CD4-positive, alpha-beta T cell (primary cell): ENCODE results near the gene MGAT5. TPM values are rescaled to one million over a fixed set of nuclear protein-coding genes. Genes with fewer than 3 reads are reported as not detected.

Source experiments
- ATAC-seq: fragments of 200-7000 bp; cut with Tn5 transposase; one replicate; pipeline ENCODE4 v1.10.0; 2022; ENCODE audit warnings: mild to moderate bottlenecking; ENCODE audit not compliant: poor library complexity
- CTCF ChIA-PET: fragments of 350-600 bp; sonication (Branson Sonifier 250); formaldehyde crosslinking; loops from one replicate; lab custom pipeline; 2021; ENCODE audit warnings: antibody characterized with exemption, inconsistent platforms; lab: Charles Lee
- POLR2A ChIA-PET: fragments of 350-600 bp; sonication (Branson Sonifier 250); formaldehyde crosslinking; loops from one replicate; lab custom pipeline; 2021; ENCODE audit warnings: antibody characterized with exemption, inconsistent platforms; lab: Charles Lee
- DNase-seq, 14 experiments: peaks; one replicate each; pipeline ENCODE4 v3.0.0-alpha.2; 2013 to 2020; ENCODE audit warnings: mixed read lengths in 2 of 14
- H3K27ac ChIP-seq, 2 donors: one replicate each; pipeline versions ENCODE4 v1.5.1 to v1.7.0; 2013; ENCODE audit warnings: low read length in 2 of 2, low read depth in 1 of 2, mild to moderate bottlenecking in 1 of 2
- H3K27me3 ChIP-seq, 2 experiments: 1 replicate in 1 of 2; 2 replicates in 1 of 2; pipeline versions ENCODE4 v1.6.1 to v1.7.0; 2013; ENCODE audit warnings: low read length in 2 of 2, control low read depth in 1 of 2, mild to moderate bottlenecking in 1 of 2, moderate library complexity in 1 of 2; ENCODE audit not compliant: insufficient read depth in 2 of 2, control insufficient read depth in 1 of 2
- H3K36me3 ChIP-seq: one replicate; pipeline ENCODE4 v1.6.1; 2013; ENCODE audit warnings: low read length, control low read depth; ENCODE audit not compliant: insufficient read depth
- H3K4me1 ChIP-seq: one replicate; pipeline ENCODE4 v1.6.1; 2013; ENCODE audit warnings: low read length, control low read depth; ENCODE audit not compliant: insufficient read depth
- H3K4me3 ChIP-seq: one replicate; pipeline ENCODE4 v1.5.1; 2013; ENCODE audit warnings: mild to moderate bottlenecking, low read length, moderate library complexity
- H3K9me3 ChIP-seq, 2 experiments: 1 replicate in 1 of 2; 2 replicates in 1 of 2; pipeline versions ENCODE4 v1.6.1 to v1.7.0; 2013; ENCODE audit warnings: low read length in 2 of 2, mild to moderate bottlenecking in 2 of 2, control low read depth in 1 of 2, moderate library complexity in 1 of 2; ENCODE audit not compliant: control insufficient read depth in 1 of 2, insufficient read depth in 1 of 2
- H3K27ac Mint-ChIP-seq: one replicate; pipeline ENCODE4 v1.8.0; 2020; ENCODE audit warnings: mixed read lengths
- H3K27me3 Mint-ChIP-seq: one replicate; pipeline ENCODE4 v1.8.0; 2021; ENCODE audit warnings: mixed read lengths
- H3K36me3 Mint-ChIP-seq: one replicate; pipeline ENCODE4 v1.8.0; 2021; ENCODE audit warnings: low read depth, mixed read lengths
- H3K4me1 Mint-ChIP-seq: one replicate; pipeline ENCODE4 v1.8.0; 2021; ENCODE audit warnings: low read depth, mixed read lengths
- H3K4me3 Mint-ChIP-seq: one replicate; pipeline ENCODE4 v1.8.0; 2020; ENCODE audit warnings: mild to moderate bottlenecking, mixed read lengths
- H3K9me3 Mint-ChIP-seq: one replicate; pipeline ENCODE4 v1.8.0; 2020; ENCODE audit warnings: mixed read lengths
- CTCF ChIP-seq: fragments of 200-600 bp; IDR thresholded peaks from one replicate; pipeline ENCODE4 v1.8.0; 2022; ENCODE audit warnings: antibody characterized with exemption, mild to moderate bottlenecking
- intact Hi-C, 2 experiments: fragments of 100-400 bp; cut with DNase I in 1 of 2; cut with micrococcal nuclease in 1 of 2; formaldehyde crosslinking; loops; one replicate each; pipeline versions ENCODE4 v1.15.1 to v1.9.0; 2023 to 2025; cut with DNase I, micrococcal nuclease
- total RNA-seq, 174 experiments: library from RNA in 2 of 174; stranded (reverse) in 2 of 174; gene quantifications; one replicate each; pipeline ENCODE4 v1.2.3 and lab custom pipeline; 2021 to 2026

MGAT5 gene
- total RNA-seq, 2 experiments from 2014 or later, result 77.5 to 77.8 TPM

DNA sequence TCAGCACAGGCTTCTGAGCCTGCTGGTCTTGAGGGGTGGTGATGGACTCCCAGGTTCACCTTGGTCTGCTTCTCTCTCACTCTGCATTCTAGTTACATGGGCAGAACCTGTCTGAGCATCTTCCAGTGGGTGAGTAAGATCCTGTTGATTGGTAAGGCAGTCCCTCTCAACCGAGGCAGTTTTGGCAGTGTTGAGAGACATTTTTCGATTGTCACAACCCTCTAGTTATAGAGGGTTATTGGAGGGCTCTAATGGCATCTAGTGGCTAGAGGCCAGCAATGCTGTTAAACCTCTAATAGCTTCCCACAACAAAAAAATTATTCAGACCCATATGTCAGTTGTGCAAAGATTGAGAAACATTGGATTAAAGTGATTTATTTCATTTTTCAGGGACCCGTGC is 9.3 kb upstream of the MGAT5 start:
- Mint-ChIP-seq H3K4me3 (peak overlapping the region; percentile 50), H3K27ac (peak overlapping the region; percentile 65), H3K4me1 (peaks cover 95% of the 10 kb centered on the region), H3K9me3 (no peaks in the 10 kb centered on the region), H3K36me3 (no peaks in the 10 kb centered on the region), H3K27me3 (no peaks in the 10 kb centered on the region)
- ChIA-PET POLR2A (interaction anchor here (2.1 to 4.8 kb wide), 4 partner anchors 10 to 125 kb away, joined by 5 to 32 read pairs (median 12); no protein-coding TSS in a partner anchor), CTCF (interaction anchor here (0.6 to 4.4 kb wide), 21 partner anchors 10 to 167 kb away, joined by 3 to 55 read pairs (median 5); partner anchors contain the start of gene MGAT5)
- ATAC-seq (peak; percentile 39), DNase-seq (peak in 3 of 14 experiments; percentile 34 to 43 (median 35))
- Histone ChIP-seq H3K4me3 (no peak overlapping the region), H3K27ac (peak overlapping the region in 1 of 2 donors; percentile 40), H3K4me1 (peaks cover 65% of the 10 kb centered on the region), H3K36me3 (no peaks in the 10 kb centered on the region), H3K9me3 (no peaks in the 10 kb centered on the region), H3K27me3 (no peaks in the 10 kb centered on the region)
- intact Hi-C loops, result no loop called here
- TF ChIP-seq CTCF, result no peak

DNA sequence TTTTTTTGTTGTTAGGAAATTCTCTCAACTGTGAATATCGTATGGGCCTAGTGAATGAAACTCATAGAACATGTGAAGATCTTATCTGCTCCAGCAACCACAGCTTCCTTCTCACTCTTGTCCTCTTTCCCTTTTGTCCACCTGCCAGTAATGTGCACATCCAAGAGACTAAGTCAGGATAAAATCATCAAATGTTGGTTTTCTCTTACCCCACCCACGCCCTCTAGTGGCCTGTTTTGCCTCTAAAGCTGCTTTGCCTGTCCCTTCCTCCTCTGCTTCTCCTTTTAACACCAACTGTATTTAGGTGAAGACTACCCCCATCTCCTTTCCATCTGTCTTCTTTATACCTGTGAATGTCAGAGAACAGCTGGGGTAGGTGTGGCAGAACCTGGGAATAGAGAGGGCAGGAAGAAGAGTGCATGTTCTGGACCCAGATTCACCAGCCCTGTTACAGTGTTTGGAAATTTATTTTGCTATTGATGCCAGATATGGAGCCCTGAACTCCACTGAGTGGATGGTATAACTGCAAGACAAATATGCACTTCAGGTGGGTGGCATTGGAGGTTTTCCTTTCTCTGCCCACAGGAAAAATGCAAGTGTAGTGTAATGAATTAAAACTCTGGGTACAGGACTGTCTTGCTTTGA is 8.4 kb upstream of the MGAT5 start:
- no peak overlapping the region for H3K4me3 ChIP-seq
- H3K36me3 ChIP-seq, result peaks cover 5% of the 10 kb centered on the region
- no peaks in the 10 kb centered on the region for H3K36me3 Mint-ChIP-seq
- H3K9me3 Mint-ChIP-seq, result no peaks in the 10 kb centered on the region
- H3K27me3 ChIP-seq, result no peaks in the 10 kb centered on the region
- H3K27me3 Mint-ChIP-seq, result no peaks in the 10 kb centered on the region
- POLR2A ChIA-PET, result interaction anchor here (0.6 to 4.8 kb wide), 8 partner anchors 11 to 652 kb away, joined by 3 to 32 read pairs (median 4); no protein-coding TSS in a partner anchor
- peaks cover 70% of the 10 kb centered on the region for H3K4me1 ChIP-seq
- H3K4me3 Mint-ChIP-seq, result peak overlapping the region; percentile 15
- DNase-seq (peak; percentile 63 to 87 (median 76)), ATAC-seq (peak; percentile 59)
- peak; percentile 86 for TF ChIP-seq CTCF
- H3K9me3 ChIP-seq, result no peaks in the 10 kb centered on the region
- intact Hi-C loops, result loop anchor here (1.0 to 5.0 kb wide), 6 partner anchors 13 to 167 kb away; no protein-coding TSS in a partner anchor
- peak overlapping the region; percentile 65 for H3K27ac Mint-ChIP-seq
- CTCF ChIA-PET, result interaction anchor here (0.6 to 4.4 kb wide), 29 partner anchors 9 to 167 kb away, joined by 3 to 55 read pairs (median 4); partner anchors contain the start of gene MGAT5
- peaks cover 96% of the 10 kb centered on the region for H3K4me1 Mint-ChIP-seq
- no peak overlapping the region for H3K27ac ChIP-seq

- Mint-ChIP-seq H3K27me3 (no peaks in the 10 kb centered on the region), H3K36me3 (no peaks in the 10 kb centered on the region), H3K4me1 (peaks cover 98% of the 10 kb centered on the region), H3K4me3 (peak overlapping the region; percentile 22), H3K9me3 (no peaks in the 10 kb centered on the region), H3K27ac (peak overlapping the region; percentile 65)
- H3K4me1 ChIP-seq, result peaks cover 75% of the 10 kb centered on the region
- H3K27me3 ChIP-seq, result no peaks in the 10 kb centered on the region
- ChIA-PET CTCF (interaction anchor here (0.7 to 4.4 kb wide), 15 partner anchors 10 to 166 kb away, joined by 3 to 55 read pairs (median 4); no protein-coding TSS in a partner anchor), POLR2A (interaction anchor here (0.5 to 4.8 kb wide), 8 partner anchors 11 to 651 kb away, joined by 3 to 32 read pairs (median 4); no protein-coding TSS in a partner anchor)
- H3K36me3 ChIP-seq, result peaks cover 5% of the 10 kb centered on the region
- TF ChIP-seq CTCF, result no peak
- intact Hi-C loops, result loop anchor here (1.0 to 5.0 kb wide), 6 partner anchors 14 to 166 kb away; no protein-coding TSS in a partner anchor
- H3K4me3 ChIP-seq, result no peak overlapping the region
- no peaks in the 10 kb centered on the region for H3K9me3 ChIP-seq
- no peak for DNase-seq
- no peak for ATAC-seq
- no peak overlapping the region for H3K27ac ChIP-seq
These were observed 7.6 kb upstream of the MGAT5 start for GRCh38 chr2:134246154-134246874.
